K562 (cell line): ENCODE data around the gene AQP5. TPM values are rescaled to one million over a fixed set of nuclear protein-coding genes. Genes with fewer than 3 reads are reported as not detected.

Source experiments
- ATF7 ChIP-seq: fragments of 450-650 bp; IDR thresholded peaks from 2 replicates; pipeline ENCODE4 v1.7.1; 2014; ENCODE audit warnings: mild to moderate bottlenecking, moderate library complexity
- DMBX1 ChIP-seq: fragments of 250-450 bp; sonication (Bioruptor Pico); IDR thresholded peaks from 2 replicates; pipeline ENCODE4 v1.8.0; 2022; ENCODE audit warnings: inconsistent platforms, mild to moderate bottlenecking, moderate library complexity, borderline replicate concordance
- ETV1 ChIP-seq: fragments of 450-650 bp; conservative IDR thresholded peaks from 2 replicates; pipeline ENCODE4 v1.6.1; 2016; ENCODE audit warnings: missing genetic modification characterization, control low read depth, low read depth, missing compliant biosample characterization
- GABPA ChIP-seq: fragments of 200-800 bp; sonication (Bioruptor generic); conservative IDR thresholded peaks from 2 replicates; pipeline ENCODE4 v1.6.1; 2016; ENCODE audit warnings: low read depth, missing genetic modification characterization, missing compliant biosample characterization
- MYC ChIP-seq, 2 experiments: fragments of 250-450 bp in 1 of 2; sonication (Bioruptor Pico) in 1 of 2; IDR thresholded peaks; 2 replicates each; pipeline versions ENCODE4 v1.5.1 to v1.6.1; 2012 to 2021; ENCODE audit warnings: low read depth in 2 of 2, borderline replicate concordance in 1 of 2, improper control_type of control experiment in 1 of 2, low read length in 1 of 2, mild to moderate bottlenecking in 1 of 2, moderate library complexity in 1 of 2
- YY1 ChIP-seq, 3 experiments: IDR thresholded peaks; 2 replicates each; pipeline ENCODE4 v1.6.1; 2011; ENCODE audit warnings: low read length in 2 of 3, mild to moderate bottlenecking in 2 of 3, moderate library complexity in 2 of 3, borderline replicate concordance in 1 of 3, control low read depth in 1 of 3, low read depth in 1 of 3; ENCODE audit not compliant: insufficient read depth in 3 of 3, insufficient replicate concordance in 2 of 3, control insufficient read depth in 1 of 3, insufficient read length in 1 of 3; ENCODE audit errors: extremely low read depth in 1 of 3
- ZNF764 ChIP-seq: fragments of 250-450 bp; sonication (Bioruptor Pico); IDR thresholded peaks from 2 replicates; pipeline ENCODE4 v1.4.0; 2020; ENCODE audit warnings: low read depth, mild to moderate bottlenecking, moderate library complexity
- ZNF778 ChIP-seq: fragments of 450-650 bp; formaldehyde crosslinking; IDR thresholded peaks from 2 replicates; pipeline ENCODE4 v1.4.0; 2020; ENCODE audit warnings: mild to moderate bottlenecking, moderate library complexity
- polyA plus RNA-seq, 8 experiments: library from polyadenylated mRNA; depleted of rRNA in 4 of 8; stranded (reverse) in 5 of 8; unstranded in 3 of 8; fragments of >200 nt; fragmentation: Nextera tagmentation in 2 of 8; fragmentation: Illumina TruSeq in 1 of 8; extraction: Ambion mirVana in 2 of 8; extraction: Trizol in 1 of 8; gene quantifications; 2 replicates each; pipeline versions ENCODE4 v1.2.1 to v1.2.3, GENCODE V29; 2011 to 2014; ENCODE audit warnings: inconsistent platforms in 1 of 8, missing spikeins in 1 of 8
- total RNA-seq, 7 experiments: library from RNA; depleted of rRNA in 6 of 7; stranded (reverse); fragments of >200 nt in 6 of 7; fragmentation: Illumina TruSeq in 2 of 7; extraction: Trizol in 2 of 7; gene quantifications; 2 replicates each; pipeline versions ENCODE4 v1.2.1 to v1.2.3, GENCODE V29; 2011 to 2021; ENCODE audit warnings: low replicate concordance in 1 of 7
- TF ChIP-seq, protein P1 (sequence below), 3 experiments: fragments of 200-800 bp in 1 of 3; fragments of 250-450 bp in 1 of 3; fragments of 450-650 bp in 1 of 3; sonication (Bioruptor Pico) in 1 of 3; sonication (Bioruptor generic) in 1 of 3; formaldehyde crosslinking in 1 of 3; IDR thresholded peaks; 2 replicates each; pipeline versions ENCODE4 v1.6.1 to v1.8.0; 2016 to 2022; ENCODE audit warnings: mild to moderate bottlenecking in 2 of 3, missing genetic modification characterization in 2 of 3, missing compliant biosample characterization in 1 of 3, moderate library complexity in 1 of 3
- TF ChIP-seq, protein P2 (sequence below): fragments of 450-650 bp; IDR thresholded peaks from 2 replicates; pipeline ENCODE4 v1.6.1; 2017; ENCODE audit warnings: antibody characterized with exemption, mild to moderate bottlenecking

Gene AQP5
- total and polyA plus RNA-seq, 9 of the 15 experiments (the other 6 are each of a cell fraction or from before 2014, with no cell fraction given) = not detected

DNA sequence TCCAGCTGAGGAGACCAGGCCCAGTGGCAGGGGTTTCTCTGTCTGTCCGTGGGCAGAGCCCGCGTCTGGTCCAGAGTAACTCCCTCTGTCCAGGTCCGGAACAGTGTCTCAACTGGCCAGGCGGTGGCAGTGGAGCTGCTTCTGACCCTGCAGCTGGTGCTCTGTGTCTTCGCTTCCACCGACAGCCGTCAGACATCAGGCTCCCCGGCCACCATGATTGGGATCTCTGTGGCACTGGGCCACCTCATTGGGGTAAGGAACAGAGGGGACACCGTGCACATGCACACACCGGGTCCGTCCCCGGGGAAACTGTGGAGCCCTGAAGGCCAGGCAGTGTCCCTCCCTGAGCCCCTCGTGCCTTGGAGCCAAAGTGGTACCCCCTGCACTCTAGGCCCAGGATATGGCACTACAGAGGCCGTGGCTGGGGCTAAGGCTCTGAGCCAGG, 12.6 kb downstream of the AQP5 start (continued):
- TF ChIP-seq ZNF778 = no peak
- no peak for TF ChIP-seq YY1 (IDR thresholded peaks at IDR 0.05; ENCODE audit: borderline replicate concordance in 1 of 3, control insufficient read depth in 1 of 3, extremely low read depth in 1 of 3, insufficient read depth in 3 of 3, insufficient read length in 1 of 3, insufficient replicate concordance in 2 of 3, low read depth in 1 of 3, low read length in 2 of 3)
- TF ChIP-seq, protein P1, sequence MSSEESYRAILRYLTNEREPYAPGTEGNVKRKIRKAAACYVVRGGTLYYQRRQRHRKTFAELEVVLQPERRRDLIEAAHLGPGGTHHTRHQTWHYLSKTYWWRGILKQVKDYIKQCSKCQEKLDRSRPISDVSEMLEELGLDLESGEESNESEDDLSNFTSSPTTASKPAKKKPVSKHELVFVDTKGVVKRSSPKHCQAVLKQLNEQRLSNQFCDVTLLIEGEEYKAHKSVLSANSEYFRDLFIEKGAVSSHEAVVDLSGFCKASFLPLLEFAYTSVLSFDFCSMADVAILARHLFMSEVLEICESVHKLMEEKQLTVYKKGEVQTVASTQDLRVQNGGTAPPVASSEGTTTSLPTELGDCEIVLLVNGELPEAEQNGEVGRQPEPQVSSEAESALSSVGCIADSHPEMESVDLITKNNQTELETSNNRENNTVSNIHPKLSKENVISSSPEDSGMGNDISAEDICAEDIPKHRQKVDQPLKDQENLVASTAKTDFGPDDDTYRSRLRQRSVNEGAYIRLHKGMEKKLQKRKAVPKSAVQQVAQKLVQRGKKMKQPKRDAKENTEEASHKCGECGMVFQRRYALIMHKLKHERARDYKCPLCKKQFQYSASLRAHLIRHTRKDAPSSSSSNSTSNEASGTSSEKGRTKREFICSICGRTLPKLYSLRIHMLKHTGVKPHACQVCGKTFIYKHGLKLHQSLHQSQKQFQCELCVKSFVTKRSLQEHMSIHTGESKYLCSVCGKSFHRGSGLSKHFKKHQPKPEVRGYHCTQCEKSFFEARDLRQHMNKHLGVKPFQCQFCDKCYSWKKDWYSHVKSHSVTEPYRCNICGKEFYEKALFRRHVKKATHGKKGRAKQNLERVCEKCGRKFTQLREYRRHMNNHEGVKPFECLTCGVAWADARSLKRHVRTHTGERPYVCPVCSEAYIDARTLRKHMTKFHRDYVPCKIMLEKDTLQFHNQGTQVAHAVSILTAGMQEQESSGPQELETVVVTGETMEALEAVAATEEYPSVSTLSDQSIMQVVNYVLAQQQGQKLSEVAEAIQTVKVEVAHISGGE (CRISPR knock-in tag; IDR thresholded peaks at IDR 0.05) = peak in 1 of 3 experiments; percentile 28; a peak in 1 of 6 replicates
- no peak for TF ChIP-seq ZNF764 (CRISPR knock-in tag)
- TF ChIP-seq ATF7 = peak; percentile 28; the same call in 1 of the 2 replicates
- no peak for TF ChIP-seq DMBX1
- TF ChIP-seq GABPA (tag) = no peak
- TF ChIP-seq MYC (IDR thresholded peaks at IDR 0.05; ENCODE audit: low read depth, low read length) = peak; percentile 20; the same call in 1 of the 2 replicates
- no peak for TF ChIP-seq MYC (CRISPR knock-in tag; IDR thresholded peaks at IDR 0.05; ENCODE audit: borderline replicate concordance, low read depth)
- TF ChIP-seq ETV1 = no peak
- TF ChIP-seq, protein P2, sequence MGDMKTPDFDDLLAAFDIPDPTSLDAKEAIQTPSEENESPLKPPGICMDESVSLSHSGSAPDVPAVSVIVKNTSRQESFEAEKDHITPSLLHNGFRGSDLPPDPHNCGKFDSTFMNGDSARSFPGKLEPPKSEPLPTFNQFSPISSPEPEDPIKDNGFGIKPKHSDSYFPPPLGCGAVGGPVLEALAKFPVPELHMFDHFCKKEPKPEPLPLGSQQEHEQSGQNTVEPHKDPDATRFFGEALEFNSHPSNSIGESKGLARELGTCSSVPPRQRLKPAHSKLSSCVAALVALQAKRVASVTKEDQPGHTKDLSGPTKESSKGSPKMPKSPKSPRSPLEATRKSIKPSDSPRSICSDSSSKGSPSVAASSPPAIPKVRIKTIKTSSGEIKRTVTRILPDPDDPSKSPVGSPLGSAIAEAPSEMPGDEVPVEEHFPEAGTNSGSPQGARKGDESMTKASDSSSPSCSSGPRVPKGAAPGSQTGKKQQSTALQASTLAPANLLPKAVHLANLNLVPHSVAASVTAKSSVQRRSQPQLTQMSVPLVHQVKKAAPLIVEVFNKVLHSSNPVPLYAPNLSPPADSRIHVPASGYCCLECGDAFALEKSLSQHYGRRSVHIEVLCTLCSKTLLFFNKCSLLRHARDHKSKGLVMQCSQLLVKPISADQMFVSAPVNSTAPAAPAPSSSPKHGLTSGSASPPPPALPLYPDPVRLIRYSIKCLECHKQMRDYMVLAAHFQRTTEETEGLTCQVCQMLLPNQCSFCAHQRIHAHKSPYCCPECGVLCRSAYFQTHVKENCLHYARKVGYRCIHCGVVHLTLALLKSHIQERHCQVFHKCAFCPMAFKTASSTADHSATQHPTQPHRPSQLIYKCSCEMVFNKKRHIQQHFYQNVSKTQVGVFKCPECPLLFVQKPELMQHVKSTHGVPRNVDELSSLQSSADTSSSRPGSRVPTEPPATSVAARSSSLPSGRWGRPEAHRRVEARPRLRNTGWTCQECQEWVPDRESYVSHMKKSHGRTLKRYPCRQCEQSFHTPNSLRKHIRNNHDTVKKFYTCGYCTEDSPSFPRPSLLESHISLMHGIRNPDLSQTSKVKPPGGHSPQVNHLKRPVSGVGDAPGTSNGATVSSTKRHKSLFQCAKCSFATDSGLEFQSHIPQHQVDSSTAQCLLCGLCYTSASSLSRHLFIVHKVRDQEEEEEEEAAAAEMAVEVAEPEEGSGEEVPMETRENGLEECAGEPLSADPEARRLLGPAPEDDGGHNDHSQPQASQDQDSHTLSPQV = no peak
